Mammary microvascular endothelial cell (primary cell): ENCODE measurements around the gene LDAF1. TPM values are rescaled to one million over a fixed set of nuclear protein-coding genes. Genes with fewer than 3 reads are reported as not detected.

ENCODE experiments used
- total RNA-seq: library from RNA; depleted of rRNA; stranded (reverse); fragments of >200 nt; gene quantifications from 2 replicates; pipeline ENCODE4 v1.2.3, GENCODE V29; 2015

The LDAF1 gene
- total RNA-seq = 9.9 and 21.1 TPM in 2 replicates

GRCh38 chr16:21158208-21159110 lies at the start of gene LDAF1:
Gene LDAF1 (plus strand): TSS chr16:21158674. CDS start chr16:21161183, 2,509 bp downstream.

GRCh38 chr16:21150375-21151001 lies 8.0 kb upstream of the LDAF1 start, which contains the start of gene DNAH3:
Gene DNAH3 (minus strand): TSS chr16:21150846. CDS start chr16:21150319, 527 bp downstream.

GRCh38 chr16:21211486-21211885 lies 53.0 kb downstream of the LDAF1 start, which contains the start of gene ZP2:
Gene ZP2 (minus strand): TSS chr16:21211574. CDS start chr16:21211547, 27 bp downstream.

Other genes with a start within 250 kb of the LDAF1 start
- gene DNAH3, start 7.8 kb upstream of the LDAF1 start, total RNA-seq = under 0.01 and 0.07 TPM in 2 replicates
- not detected in 2 replicates for gene ZP2, start 52.9 kb downstream of the LDAF1 start, total RNA-seq
- gene ANKS4B, start 75.0 kb downstream of the LDAF1 start, total RNA-seq = not detected in 2 replicates
- not detected in 2 replicates for gene CRYM, start 119.6 kb downstream of the LDAF1 start, total RNA-seq